ENCODE measurements around the gene SFTPA2. TPM values are rescaled to one million over a fixed set of nuclear protein-coding genes. Genes with fewer than 3 reads are reported as not detected.

SFTPA2 gene
- 0.13 TPM for polyA plus RNA-seq (2013, experiment 1 of 2)
- 0.06 TPM for polyA plus RNA-seq (2013, experiment 2 of 2)

DNA sequence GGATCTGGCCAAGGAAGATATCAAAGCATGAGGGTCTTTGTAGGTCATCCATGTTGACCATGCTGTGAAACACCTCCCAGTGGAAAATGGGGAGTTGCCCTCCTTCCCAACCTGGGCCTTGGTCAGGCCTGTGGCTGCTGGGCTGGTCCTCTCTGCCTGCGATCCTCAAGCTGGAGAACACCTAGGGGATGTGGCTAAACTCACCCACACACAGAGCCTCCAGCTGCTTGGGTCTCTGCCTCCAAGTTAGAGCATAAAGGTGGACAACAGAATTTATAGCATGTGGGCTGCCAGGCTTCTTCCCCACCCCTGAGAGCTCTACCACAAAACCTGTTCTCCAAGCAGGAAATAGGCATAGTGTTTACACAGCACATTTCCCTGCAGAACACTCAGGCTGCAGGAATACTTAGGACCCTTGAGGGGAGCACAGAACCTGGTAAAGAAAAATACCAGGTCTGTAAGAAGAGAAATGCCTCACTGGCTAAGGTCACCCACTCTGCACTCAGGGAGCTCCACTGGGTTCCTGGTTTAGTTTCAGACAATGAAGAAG lies at the start of gene SFTPA2:
Gene SFTPA2 (minus strand): TSS at position 248 of the 550 bp plus-strand sequence. CDS start 924 bp downstream, outside the sequence.
- no CpG with 5 or more reads among the region's 1 CpG for WGBS, 2 donors (ENCODE audit: extremely low coverage in 2 of 2, insufficient read length in 2 of 2, insufficient replicate concordance in 1 of 2)
- H3K4me3 ChIP-seq (ENCODE audit: low read length in 2 of 2), result no peak within 1 kb of the TSS

GRCh38 chr10:79608505-79609375 lies 48.5 kb upstream of the SFTPA2 start:
- Histone ChIP-seq H3K4ac (ENCODE audit: low read length) (no peak overlapping the region), H3K4me1 (ENCODE audit: control insufficient read depth in 2 of 2, insufficient read depth in 1 of 2, low read depth in 1 of 2, low read length in 2 of 2) (no peaks in the 10 kb centered on the region), H3K18ac (ENCODE audit: low read length) (peak overlapping the region; percentile 55), H4K8ac (ENCODE audit: low read depth, low read length) (no peak overlapping the region), H2BK12ac (ENCODE audit: low read length) (no peak overlapping the region), H2BK5ac (ENCODE audit: low read length) (no peak overlapping the region), H2AK5ac (ENCODE audit: low read depth, low read length) (peak overlapping the region; percentile 34), H3K36me3 (replicated peaks in 1 of 2; ENCODE audit: control insufficient read depth in 2 of 2, insufficient read depth in 2 of 2, low read length in 2 of 2) (no peaks in the 10 kb centered on the region), H3K9ac (ENCODE audit: low read depth, low read length, poor library complexity) (no peak overlapping the region), H3K4me2 (ENCODE audit: insufficient read depth, low read length, poor library complexity, severe bottlenecking) (no peak overlapping the region), H2AFZ (ENCODE audit: low read length) (no peak overlapping the region), H3K27me3 (ENCODE audit: control insufficient read depth in 3 of 3, insufficient read depth in 3 of 3, low read depth in 1 of 3, low read length in 3 of 3) (peaks cover 0 to 2% (median 0%) of the 10 kb centered on the region in 3 experiments), H3K23ac (ENCODE audit: low read depth, low read length, poor library complexity) (no peak overlapping the region), H4K91ac (ENCODE audit: low read depth, low read length, poor library complexity) (no peak overlapping the region), H2BK120ac (ENCODE audit: low read depth, low read length) (no peak overlapping the region), H3K79me1 (ENCODE audit: low read depth, low read length) (no peaks in the 10 kb centered on the region), H3K9me3 (replicated peaks in 1 of 2; ENCODE audit: control insufficient read depth in 2 of 2, insufficient read depth in 1 of 2, low read depth in 1 of 2, low read length in 2 of 2) (no peaks in the 10 kb centered on the region), H3K4me3 (ENCODE audit: low read length in 2 of 2) (no peak overlapping the region), H3K14ac (ENCODE audit: low read length) (no peak overlapping the region), H3K27ac (replicated peaks; ENCODE audit: low read length) (no peak overlapping the region), H2BK15ac (ENCODE audit: low read length) (no peak overlapping the region)
- no CpG with 5 or more reads among the region's 20 CpGs for WGBS, 2 donors (ENCODE audit: extremely low coverage in 2 of 2, insufficient read length in 2 of 2, insufficient replicate concordance in 1 of 2)
- peak; percentile 3 for DNase-seq (ENCODE audit: low spot score)

More for the DNA sequence above, at the start of gene SFTPA2:
- H3K4me1 ChIP-seq (ENCODE audit: control insufficient read depth in 2 of 2, insufficient read depth in 1 of 2, low read depth in 1 of 2, low read length in 2 of 2), result peaks cover 2% of the 10 kb centered on the region in 2 donors
- H2BK5ac ChIP-seq (ENCODE audit: low read length), result no peak within 1 kb of the TSS
- H4K91ac ChIP-seq (ENCODE audit: low read depth, low read length, poor library complexity), result no peak within 1 kb of the TSS
- H3K18ac ChIP-seq (ENCODE audit: low read length), result no peak within 1 kb of the TSS
- H3K23ac ChIP-seq (ENCODE audit: low read depth, low read length, poor library complexity), result no peak within 1 kb of the TSS
- no peak within 1 kb of the TSS for H2BK15ac ChIP-seq (ENCODE audit: low read length)
- H3K14ac ChIP-seq (ENCODE audit: low read length), result no peak within 1 kb of the TSS
- no peak within 1 kb of the TSS for H2AFZ ChIP-seq (ENCODE audit: low read length)
- DNase-seq (ENCODE audit: low spot score), result no peak
- H2BK120ac ChIP-seq (ENCODE audit: low read depth, low read length), result no peak within 1 kb of the TSS
- H3K36me3 ChIP-seq (replicated peaks in 1 of 2; ENCODE audit: control insufficient read depth in 2 of 2, insufficient read depth in 2 of 2, low read length in 2 of 2), result no peaks in the 10 kb centered on the region
- peaks cover 0 to 6% (median 0%) of the 10 kb centered on the region in 3 experiments for H3K27me3 ChIP-seq (ENCODE audit: control insufficient read depth in 3 of 3, insufficient read depth in 3 of 3, low read depth in 1 of 3, low read length in 3 of 3)
- H3K9me3 ChIP-seq (replicated peaks in 1 of 2; ENCODE audit: control insufficient read depth in 2 of 2, insufficient read depth in 1 of 2, low read depth in 1 of 2, low read length in 2 of 2), result no peaks in the 10 kb centered on the region
- no peak within 1 kb of the TSS for H4K8ac ChIP-seq (ENCODE audit: low read depth, low read length)
- H3K27ac ChIP-seq (replicated peaks; ENCODE audit: low read length), result no peak within 1 kb of the TSS
- H2AK5ac ChIP-seq (ENCODE audit: low read depth, low read length), result no peak within 1 kb of the TSS
- no peaks in the 10 kb centered on the region for H3K79me1 ChIP-seq (ENCODE audit: low read depth, low read length)
- no peak within 1 kb of the TSS for H2BK12ac ChIP-seq (ENCODE audit: low read length)
- H3K4ac ChIP-seq (ENCODE audit: low read length), result no peak within 1 kb of the TSS
- H3K4me2 ChIP-seq (ENCODE audit: insufficient read depth, low read length, poor library complexity, severe bottlenecking), result no peak within 1 kb of the TSS
- no peak within 1 kb of the TSS for H3K9ac ChIP-seq (ENCODE audit: low read depth, low read length, poor library complexity)

GRCh38 chr10:79605308-79605707 lies 45.1 kb upstream of the SFTPA2 start:
- no peak overlapping the region for H3K14ac ChIP-seq (ENCODE audit: low read length)
- no peak overlapping the region for H3K4me2 ChIP-seq (ENCODE audit: insufficient read depth, low read length, poor library complexity, severe bottlenecking)
- no peak overlapping the region for H2AFZ ChIP-seq (ENCODE audit: low read length)
- no peak overlapping the region for H2BK12ac ChIP-seq (ENCODE audit: low read length)
- H3K9ac ChIP-seq (ENCODE audit: low read depth, low read length, poor library complexity), result no peak overlapping the region
- no peak overlapping the region for H4K8ac ChIP-seq (ENCODE audit: low read depth, low read length)
- no peak overlapping the region for H3K4ac ChIP-seq (ENCODE audit: low read length)
- H2BK120ac ChIP-seq (ENCODE audit: low read depth, low read length), result no peak overlapping the region
- H3K27me3 ChIP-seq (ENCODE audit: control insufficient read depth in 3 of 3, insufficient read depth in 3 of 3, low read depth in 1 of 3, low read length in 3 of 3), result peaks cover 0 to 4% (median 0%) of the 10 kb centered on the region in 3 experiments
- H2AK5ac ChIP-seq (ENCODE audit: low read depth, low read length), result no peak overlapping the region
- no peaks in the 10 kb centered on the region for H3K4me1 ChIP-seq (ENCODE audit: control insufficient read depth in 2 of 2, insufficient read depth in 1 of 2, low read depth in 1 of 2, low read length in 2 of 2)
- no peak for DNase-seq (ENCODE audit: low spot score)
- no peak overlapping the region for H3K4me3 ChIP-seq (ENCODE audit: low read length in 2 of 2)
- no peak overlapping the region for H3K23ac ChIP-seq (ENCODE audit: low read depth, low read length, poor library complexity)
- no peaks in the 10 kb centered on the region for H3K79me1 ChIP-seq (ENCODE audit: low read depth, low read length)
- H4K91ac ChIP-seq (ENCODE audit: low read depth, low read length, poor library complexity), result no peak overlapping the region
- H2BK15ac ChIP-seq (ENCODE audit: low read length), result no peak overlapping the region
- no peak overlapping the region for H3K27ac ChIP-seq (replicated peaks; ENCODE audit: low read length)
- H2BK5ac ChIP-seq (ENCODE audit: low read length), result no peak overlapping the region
- peaks cover 3 to 4% of the 10 kb centered on the region in 2 donors for H3K9me3 ChIP-seq (replicated peaks in 1 of 2; ENCODE audit: control insufficient read depth in 2 of 2, insufficient read depth in 1 of 2, low read depth in 1 of 2, low read length in 2 of 2)
- H3K36me3 ChIP-seq (replicated peaks in 1 of 2; ENCODE audit: control insufficient read depth in 2 of 2, insufficient read depth in 2 of 2, low read length in 2 of 2), result no peaks in the 10 kb centered on the region
- no peak overlapping the region for H3K18ac ChIP-seq (ENCODE audit: low read length)

GRCh38 chr10:79604294-79604693 lies 44.1 kb upstream of the SFTPA2 start:
- Histone ChIP-seq H3K23ac (ENCODE audit: low read depth, low read length, poor library complexity) (no peak overlapping the region), H2BK5ac (ENCODE audit: low read length) (no peak overlapping the region), H4K8ac (ENCODE audit: low read depth, low read length) (no peak overlapping the region), H4K91ac (ENCODE audit: low read depth, low read length, poor library complexity) (no peak overlapping the region), H3K14ac (ENCODE audit: low read length) (no peak overlapping the region), H3K4ac (ENCODE audit: low read length) (no peak overlapping the region), H3K27me3 (ENCODE audit: control insufficient read depth in 3 of 3, insufficient read depth in 3 of 3, low read depth in 1 of 3, low read length in 3 of 3) (peaks cover 0 to 4% (median 0%) of the 10 kb centered on the region in 3 experiments), H3K27ac (replicated peaks; ENCODE audit: low read length) (no peak overlapping the region), H3K4me1 (ENCODE audit: control insufficient read depth in 2 of 2, insufficient read depth in 1 of 2, low read depth in 1 of 2, low read length in 2 of 2) (no peaks in the 10 kb centered on the region), H2BK15ac (ENCODE audit: low read length) (no peak overlapping the region), H3K36me3 (replicated peaks in 1 of 2; ENCODE audit: control insufficient read depth in 2 of 2, insufficient read depth in 2 of 2, low read length in 2 of 2) (no peaks in the 10 kb centered on the region), H2AK5ac (ENCODE audit: low read depth, low read length) (no peak overlapping the region), H3K4me3 (ENCODE audit: low read length in 2 of 2) (no peak overlapping the region), H3K18ac (ENCODE audit: low read length) (no peak overlapping the region), H3K79me1 (ENCODE audit: low read depth, low read length) (no peaks in the 10 kb centered on the region), H2BK12ac (ENCODE audit: low read length) (no peak overlapping the region), H2BK120ac (ENCODE audit: low read depth, low read length) (no peak overlapping the region), H2AFZ (ENCODE audit: low read length) (no peak overlapping the region), H3K9ac (ENCODE audit: low read depth, low read length, poor library complexity) (no peak overlapping the region), H3K9me3 (replicated peaks in 1 of 2; ENCODE audit: control insufficient read depth in 2 of 2, insufficient read depth in 1 of 2, low read depth in 1 of 2, low read length in 2 of 2) (peaks cover 3 to 4% of the 10 kb centered on the region in 2 donors), H3K4me2 (ENCODE audit: insufficient read depth, low read length, poor library complexity, severe bottlenecking) (no peak overlapping the region)
- no peak for DNase-seq (ENCODE audit: low spot score)
- no CpG with 5 or more reads among the region's 1 CpG for WGBS, 2 donors (ENCODE audit: extremely low coverage in 2 of 2, insufficient read length in 2 of 2, insufficient replicate concordance in 1 of 2)

All from neuronal stem cell (in vitro differentiated cells).